Measurements from ENCODE around the gene SMAD3. TPM values are rescaled to one million over a fixed set of nuclear protein-coding genes. Genes with fewer than 3 reads are reported as not detected.

SMAD3 gene
- total and polyA plus RNA-seq, 2 of the 8 experiments (the other 6 are each of a cell fraction or from before 2014, with no cell fraction given): 10.1 to 12.4 TPM

GRCh38 chr15:67219288-67219687, 153.9 kb downstream of the SMAD3 start:
- Histone ChIP-seq H3K27me3 (replicated peaks in 1 of 4; ENCODE audit: control insufficient read depth in 3 of 4, extremely low read depth in 1 of 4, insufficient read depth in 3 of 4, low read length in 3 of 4) (no peaks in the 10 kb centered on the region), H3K27ac (ENCODE audit: low read depth, low read length) (no peak overlapping the region), H3K23ac (ENCODE audit: insufficient read length) (no peak overlapping the region), H3K4me1 (replicated peaks in 1 of 4; ENCODE audit: control insufficient read depth in 3 of 4, insufficient read depth in 4 of 4, low read length in 3 of 4) (no peaks in the 10 kb centered on the region), H2BK12ac (ENCODE audit: low read depth, low read length) (no peak overlapping the region), H2BK15ac (ENCODE audit: low read length) (no peak overlapping the region), H3K4me2 (ENCODE audit: insufficient read depth in 1 of 2, low read depth in 2 of 2, low read length in 2 of 2) (no peak overlapping the region), H2BK20ac (ENCODE audit: low read length) (no peak overlapping the region), H4K8ac (ENCODE audit: extremely low read depth, insufficient read depth, low read length) (no peak overlapping the region), H3K36me3 (ENCODE audit: control insufficient read depth in 2 of 4, insufficient read depth in 4 of 4, low read length in 3 of 4) (no peaks in the 10 kb centered on the region), H2BK5ac (ENCODE audit: low read depth, low read length) (no peak overlapping the region), H4K5ac (ENCODE audit: insufficient read length, low read depth, low read length) (no peak overlapping the region), H3K23me2 (ENCODE audit: low read depth, low read length) (no peaks in the 10 kb centered on the region; the same call in 1 of the 2 replicates), H4K20me1 (replicated peaks in 1 of 2; ENCODE audit: control insufficient read depth in 1 of 2, insufficient read depth in 2 of 2, low read length in 2 of 2) (no peaks in the 10 kb centered on the region), H4K91ac (replicated peaks; ENCODE audit: insufficient read length, low read length) (no peak overlapping the region), H3K18ac (ENCODE audit: extremely low read depth, low read length) (no peak overlapping the region), H3K4ac (replicated peaks; ENCODE audit: insufficient read length, low read depth, low read length) (no peak overlapping the region), H3K9ac (replicated peaks in 1 of 4; ENCODE audit: extremely low read depth in 1 of 4, low read depth in 3 of 4, low read length in 3 of 4) (no peak overlapping the region), H3K4me3 (ENCODE audit: extremely low read depth in 1 of 4, insufficient read depth in 2 of 4, low read depth in 3 of 4, low read length in 4 of 4) (no peak overlapping the region), H3K56ac (replicated peaks; ENCODE audit: insufficient read length, low read depth, low read length) (no peak overlapping the region), H2AFZ (ENCODE audit: low read length) (no peak overlapping the region), H2BK120ac (replicated peaks; ENCODE audit: low read depth, low read length) (no peak overlapping the region), H3K79me1 (ENCODE audit: low read depth, low read length) (no peaks in the 10 kb centered on the region), H3K9me3 (ENCODE audit: insufficient read depth in 2 of 2, low read depth in 1 of 2, low read length in 1 of 2) (no peaks in the 10 kb centered on the region), H2AK5ac (ENCODE audit: low read depth, low read length) (no peak overlapping the region), H3K79me2 (ENCODE audit: control insufficient read depth in 1 of 2, insufficient read depth in 2 of 2, low read length in 2 of 2) (no peaks in the 10 kb centered on the region), H3K14ac (ENCODE audit: insufficient read length) (no peak overlapping the region)
- FAIRE-seq (no peak), DNase-seq (ENCODE audit: low read depth in 1 of 2, low spot score in 2 of 2) (no peak)
- WGBS, 2 experiments (ENCODE audit: extremely low coverage in 1 of 2, insufficient coverage in 1 of 2, insufficient read length in 1 of 2, insufficient replicate concordance in 2 of 2, low coverage in 1 of 2, low lambda C conversion rate in 2 of 2, missing lambda C conversion rate in 1 of 2): 91% methylated on average over 2 of the region's 2 CpGs; no CpG with 5 or more reads in 1 of the 2 experiments
- ChIA-PET CTCF (ENCODE audit: partially characterized antibody) (no interaction called here), POLR2A (ENCODE audit: partially characterized antibody) (no interaction called here)
- TF ChIP-seq RBBP5 (IDR thresholded peaks at IDR 0.05; ENCODE audit: borderline replicate concordance, low read depth, low read length): no peak
- no peak for TF ChIP-seq SRF (IDR thresholded peaks at IDR 0.05; ENCODE audit: low read depth, low read length)
- no peak for TF ChIP-seq RNF2 (IDR thresholded peaks at IDR 0.05; ENCODE audit: borderline replicate concordance, low read depth, low read length, missing control alignments, poor library complexity, severe bottlenecking)
- no peak for TF ChIP-seq USF2 (IDR thresholded peaks at IDR 0.05; ENCODE audit: low read length)
- TF ChIP-seq BACH1 (IDR thresholded peaks at IDR 0.05; ENCODE audit: low read length): no peak
- TF ChIP-seq SUZ12 (IDR thresholded peaks at IDR 0.05; ENCODE audit: low read length): no peak
- TF ChIP-seq EGR1 (IDR thresholded peaks at IDR 0.05; ENCODE audit: borderline replicate concordance, low read depth, low read length): no peak
- no peak for TF ChIP-seq CBX8 (IDR thresholded peaks at IDR 0.05; ENCODE audit: borderline replicate concordance, low read depth, low read length)
- no peak for TF ChIP-seq BRCA1 (IDR thresholded peaks at IDR 0.05; ENCODE audit: low read depth, low read length)
- no peak for TF ChIP-seq TEAD4 (IDR thresholded peaks at IDR 0.05; ENCODE audit: low read depth, low read length)
- no peak for TF ChIP-seq POLR2A (IDR thresholded peaks at IDR 0.05; ENCODE audit: control extremely low read depth in 1 of 2, low read depth in 2 of 2, low read length in 2 of 2)
- TF ChIP-seq KDM5A (IDR thresholded peaks at IDR 0.05; ENCODE audit: low read length): no peak
- TF ChIP-seq ATF2 (IDR thresholded peaks at IDR 0.05; ENCODE audit: low read length): no peak

Data from H1 (cell line).